SK-N-MC (cell line): ENCODE data around the gene RCAN2.

ENCODE experiments used
- DNase-seq: peaks from one replicate; pipeline ENCODE4 v3.0.0-alpha.2; 2011; ENCODE audit warnings: low read depth, low spot score
- H3K27ac ChIP-seq: fragments of 200-600 bp; sonication (generic); 2 replicates; pipeline ENCODE4 v1.5.1; 2016; ENCODE audit warnings: mixed run types
- H3K36me3 ChIP-seq: fragments of 200-600 bp; sonication (generic); 2 replicates; pipeline ENCODE4 v1.6.1; 2017; ENCODE audit warnings: antibody characterized with exemption, low read length, mixed read lengths; ENCODE audit not compliant: insufficient read depth
- H3K4me3 ChIP-seq: fragments of 200-600 bp; sonication (generic); 2 replicates; pipeline ENCODE4 v1.5.1; 2016
- H3K9ac ChIP-seq: fragments of 200-600 bp; sonication (generic); 2 replicates; pipeline ENCODE4 v1.8.0; 2017; ENCODE audit warnings: mixed run types, mixed read lengths; ENCODE audit not compliant: insufficient read length
- H3K9me3 ChIP-seq: fragments of 200-600 bp; sonication (generic); 2 replicates; pipeline ENCODE4 v1.6.1; 2017; ENCODE audit warnings: low read depth, mild to moderate bottlenecking, antibody characterized with exemption, low read length, moderate library complexity, mixed read lengths
- EZH2 ChIP-seq: fragments of 200-600 bp; sonication (generic); IDR thresholded peaks from one replicate; pipeline ENCODE4 v1.6.1; 2017; ENCODE audit warnings: antibody characterized with exemption
- FOXP2 ChIP-seq: optimal IDR thresholded peaks from 2 replicates; pipeline ENCODE3; 2011; ENCODE audit warnings: mild to moderate bottlenecking, moderate library complexity; ENCODE audit not compliant: insufficient read depth; ENCODE audit errors: extremely low read length, control extremely low read depth
- POLR2AphosphoS5 ChIP-seq: IDR thresholded peaks from 2 replicates; pipeline ENCODE4 v1.6.1; 2012; ENCODE audit warnings: mild to moderate bottlenecking, low read depth, low read length, borderline replicate concordance

The RCAN2 gene

DNA sequence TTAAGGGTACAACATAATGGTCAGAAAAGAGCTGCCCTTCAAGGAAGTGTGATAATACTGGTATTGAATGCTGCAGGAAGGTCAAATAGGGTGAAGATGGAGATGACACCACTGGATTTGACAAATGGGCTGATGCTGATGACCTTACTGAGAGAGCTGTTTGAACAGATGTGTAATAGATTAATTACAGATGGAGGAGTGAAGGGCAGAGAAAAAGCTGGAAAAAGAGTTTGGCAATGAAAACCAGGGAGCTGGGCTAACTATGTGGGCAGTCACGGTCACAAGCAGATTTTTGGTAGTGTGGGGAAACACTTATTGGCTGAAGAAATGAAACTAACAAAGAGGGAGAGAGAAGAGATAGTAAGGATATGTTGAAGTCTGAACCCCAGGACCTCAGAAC lies 236.9 kb downstream of the RCAN2 start:
- DNase-seq = no peak
- TF ChIP-seq POLR2AphosphoS5 (no peak), FOXP2 (no peak), EZH2 (no peak)
- no peak overlapping the region for H3K27ac ChIP-seq
- H3K4me3 ChIP-seq = no peak overlapping the region
- H3K9ac ChIP-seq = no peak overlapping the region
- H3K9me3 ChIP-seq = no peaks in the 10 kb centered on the region
- H3K36me3 ChIP-seq = no peaks in the 10 kb centered on the region

DNA sequence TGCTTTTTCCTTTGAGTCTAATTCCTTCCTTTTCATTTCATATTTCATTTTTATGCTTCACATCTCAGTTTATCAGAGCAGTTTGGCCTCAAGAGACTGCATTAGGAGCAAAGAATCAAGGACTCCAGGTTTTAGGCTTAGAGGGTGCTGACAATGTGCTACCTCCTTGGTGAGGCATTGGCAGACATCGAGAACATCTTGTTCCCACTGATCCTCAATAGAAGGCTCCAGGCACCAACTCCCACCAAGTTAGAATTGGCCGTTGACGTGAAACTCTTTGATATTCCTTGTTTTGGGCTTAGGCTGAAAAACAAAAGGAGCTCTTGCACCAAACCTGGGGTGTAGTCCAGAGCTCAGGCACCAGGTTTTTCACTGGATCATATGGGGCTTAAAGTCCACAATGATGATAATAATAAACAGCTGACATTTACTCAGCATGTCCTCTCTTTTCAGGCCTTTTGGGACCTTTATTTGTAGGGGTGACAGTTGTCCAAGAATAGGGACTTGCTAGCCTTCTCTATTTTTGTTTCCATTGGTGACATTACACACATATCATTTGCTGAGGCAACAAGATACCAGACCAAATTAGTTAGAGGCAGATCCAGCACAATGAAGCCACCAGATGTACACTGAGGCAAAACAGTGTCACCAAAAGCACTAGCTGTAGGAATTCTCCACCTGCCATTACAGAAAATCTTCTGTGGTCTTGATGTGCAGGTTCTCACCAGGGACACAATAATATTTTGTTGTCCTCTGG lies 239.5 kb downstream of the RCAN2 start:
- Histone ChIP-seq H3K27ac (no peak overlapping the region), H3K9ac (no peak overlapping the region), H3K36me3 (no peaks in the 10 kb centered on the region), H3K9me3 (no peaks in the 10 kb centered on the region), H3K4me3 (no peak overlapping the region)
- TF ChIP-seq FOXP2 (no peak), EZH2 (no peak), POLR2AphosphoS5 (no peak)
- no peak for DNase-seq

DNA sequence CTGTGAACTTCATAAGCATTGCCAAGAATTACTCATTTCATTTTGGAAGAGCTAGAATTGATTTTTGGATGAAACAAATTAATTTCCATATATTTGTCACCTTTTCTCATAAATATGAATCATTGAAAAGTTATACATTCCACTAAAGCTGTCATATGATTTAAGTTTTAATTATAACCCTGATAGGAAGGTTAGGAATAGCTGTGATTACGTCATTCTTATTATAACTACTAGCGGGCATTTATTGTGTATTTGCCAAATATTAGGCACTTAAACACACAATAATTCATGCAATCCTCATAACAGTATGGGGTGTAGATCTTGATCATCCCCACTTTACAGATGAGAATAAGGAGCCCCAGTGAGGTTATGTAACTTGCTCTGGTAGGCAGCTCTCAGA lies 243.1 kb downstream of the RCAN2 start:
- no peaks in the 10 kb centered on the region for H3K9me3 ChIP-seq
- no peak overlapping the region for H3K9ac ChIP-seq
- no peak overlapping the region for H3K27ac ChIP-seq
- no peak overlapping the region for H3K4me3 ChIP-seq
- DNase-seq = no peak
- TF ChIP-seq EZH2 (no peak), POLR2AphosphoS5 (no peak), FOXP2 (no peak)
- no peaks in the 10 kb centered on the region for H3K36me3 ChIP-seq

DNA sequence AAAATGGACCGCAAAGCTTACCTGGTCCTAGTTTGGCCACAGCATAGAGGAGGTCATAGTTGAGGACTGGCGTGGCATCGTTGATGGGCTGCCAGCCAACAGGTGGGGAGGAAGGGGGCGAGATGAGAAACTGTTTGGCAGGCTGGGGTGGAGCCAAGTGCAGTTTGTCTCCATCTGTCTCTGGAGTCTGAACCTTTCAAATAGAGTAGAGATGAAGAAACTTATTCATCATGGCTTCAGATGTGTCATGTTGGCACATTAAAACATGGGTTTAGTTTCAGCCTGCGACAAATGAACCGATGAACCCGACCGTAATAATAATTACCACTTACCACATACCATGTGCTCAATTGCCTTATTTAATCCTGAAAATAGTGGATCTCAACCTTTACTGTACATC lies 244.5 kb downstream of the RCAN2 start:
- Histone ChIP-seq H3K36me3 (no peaks in the 10 kb centered on the region), H3K9me3 (no peaks in the 10 kb centered on the region), H3K27ac (no peak overlapping the region), H3K4me3 (no peak overlapping the region), H3K9ac (no peak overlapping the region)
- DNase-seq = no peak
- TF ChIP-seq POLR2AphosphoS5 (no peak), FOXP2 (no peak), EZH2 (no peak)

DNA sequence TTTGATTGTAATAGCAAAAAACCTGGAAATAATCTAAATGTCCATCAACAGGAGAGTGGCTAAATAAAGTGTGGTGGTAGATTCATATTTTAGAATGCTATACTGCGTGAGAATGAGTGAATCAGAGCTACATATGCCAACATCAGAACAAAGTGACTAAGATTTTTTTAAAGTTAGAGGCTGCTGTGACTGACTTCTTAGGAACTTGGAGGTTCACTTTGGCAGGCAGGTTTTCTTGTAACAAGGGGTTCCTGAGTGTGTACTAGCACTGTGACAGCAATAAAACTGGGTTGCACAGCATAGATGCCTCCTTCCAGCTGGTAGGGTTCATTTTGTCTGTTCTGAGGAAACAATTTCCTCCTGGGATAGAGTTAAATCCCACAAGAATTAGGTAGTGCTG lies 245.2 kb downstream of the RCAN2 start:
- Histone ChIP-seq H3K9me3 (no peaks in the 10 kb centered on the region), H3K4me3 (no peak overlapping the region), H3K36me3 (no peaks in the 10 kb centered on the region), H3K27ac (no peak overlapping the region), H3K9ac (no peak overlapping the region)
- DNase-seq = no peak
- TF ChIP-seq POLR2AphosphoS5 = no peak
- TF ChIP-seq EZH2 = no peak
- no peak for TF ChIP-seq FOXP2

DNA sequence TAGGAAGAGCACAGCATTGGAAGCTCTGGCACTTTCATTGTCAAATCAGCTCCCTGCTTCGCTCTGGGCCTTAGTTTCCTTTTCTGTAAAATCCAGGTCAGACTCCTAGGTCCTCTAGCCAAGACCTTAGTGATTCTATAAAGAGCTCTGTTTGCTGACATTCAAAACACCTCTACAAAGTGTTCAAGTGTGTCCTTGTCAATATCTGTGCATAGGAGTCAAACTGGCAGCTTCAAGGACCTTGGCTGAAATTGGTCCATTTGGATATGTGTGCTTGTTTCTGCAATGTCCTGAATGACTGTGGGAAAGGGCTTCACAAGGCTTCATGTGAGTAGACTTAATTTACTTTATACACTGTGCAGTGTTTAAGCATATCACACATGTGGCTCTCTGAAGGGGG lies 246.6 kb downstream of the RCAN2 start:
- DNase-seq = no peak
- TF ChIP-seq FOXP2 = no peak
- TF ChIP-seq POLR2AphosphoS5 = no peak
- TF ChIP-seq EZH2 = no peak
- Histone ChIP-seq H3K36me3 (no peaks in the 10 kb centered on the region), H3K9me3 (no peaks in the 10 kb centered on the region), H3K9ac (no peak overlapping the region), H3K4me3 (no peak overlapping the region), H3K27ac (no peak overlapping the region)

DNA sequence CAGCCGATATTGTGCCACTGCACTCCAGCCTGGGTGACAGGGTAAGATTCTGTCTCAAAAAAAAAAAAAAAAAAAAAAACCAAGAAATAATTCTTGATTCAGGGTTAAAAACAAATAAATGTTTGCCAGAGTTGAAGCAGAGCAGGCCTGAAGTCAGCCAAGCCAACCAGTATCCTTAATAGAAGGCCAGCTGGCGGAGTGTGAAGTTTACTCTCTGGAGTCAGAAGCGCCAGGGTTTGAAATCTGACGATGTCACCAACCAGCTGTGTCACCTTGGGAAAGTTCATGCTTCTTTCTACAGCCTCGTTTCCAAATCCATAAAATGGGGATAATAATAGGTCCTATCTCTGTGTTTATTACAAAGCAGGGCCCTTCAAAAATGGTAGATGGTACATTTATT lies 247.5 kb downstream of the RCAN2 start:
- Histone ChIP-seq H3K9me3 (no peaks in the 10 kb centered on the region), H3K4me3 (no peak overlapping the region), H3K27ac (no peak overlapping the region), H3K36me3 (no peaks in the 10 kb centered on the region), H3K9ac (no peak overlapping the region)
- no peak for DNase-seq
- TF ChIP-seq EZH2 (no peak), POLR2AphosphoS5 (no peak), FOXP2 (no peak)

DNA sequence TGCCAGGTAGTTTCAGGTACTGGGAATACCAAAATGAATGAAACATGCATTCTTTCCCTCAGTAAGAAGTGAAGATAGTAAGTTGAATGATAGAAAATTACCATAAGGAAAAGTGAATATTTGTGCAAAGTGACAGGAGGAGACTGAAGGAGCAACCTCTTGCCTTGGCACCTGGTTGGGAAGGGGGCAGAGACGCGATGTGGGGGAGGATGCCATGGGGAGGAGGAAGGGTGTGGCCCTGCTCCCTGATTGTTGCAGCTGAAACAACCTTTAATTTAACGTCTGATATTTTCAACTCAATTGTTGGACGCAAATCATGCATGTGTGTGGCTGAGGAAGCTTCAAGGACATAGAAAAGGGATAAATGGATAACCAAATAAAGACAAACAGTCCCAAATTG lies 248.3 kb downstream of the RCAN2 start:
- Histone ChIP-seq H3K9ac (no peak overlapping the region), H3K4me3 (no peak overlapping the region), H3K36me3 (no peaks in the 10 kb centered on the region), H3K9me3 (no peaks in the 10 kb centered on the region), H3K27ac (no peak overlapping the region)
- DNase-seq = no peak
- no peak for TF ChIP-seq EZH2
